ENCODE data around the gene DEAF1.

DEAF1 gene

DNA sequence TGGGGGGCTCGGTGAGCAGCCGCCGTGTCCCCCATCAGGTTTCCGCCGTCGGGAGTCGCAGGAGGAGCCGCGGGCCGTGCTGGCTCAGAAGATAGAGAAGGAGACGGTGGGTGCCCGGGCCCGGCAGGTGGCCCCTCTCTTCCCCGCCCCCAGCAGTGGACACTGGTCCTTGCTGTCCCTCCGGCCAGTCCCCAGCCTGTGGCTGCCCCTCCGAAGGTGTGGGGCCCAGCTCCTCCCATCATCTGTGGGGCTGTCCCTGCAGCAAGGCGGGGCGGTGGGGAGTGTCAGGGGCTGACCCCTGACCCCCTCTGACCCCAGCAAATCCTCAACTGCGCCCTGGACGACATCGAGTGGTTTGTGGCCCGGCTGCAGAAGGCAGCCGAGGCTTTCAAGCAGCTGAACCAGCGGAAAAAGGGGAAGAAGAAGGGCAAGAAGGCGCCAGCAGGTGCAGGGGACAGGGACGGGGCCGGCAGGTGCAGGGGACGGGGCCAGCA is 26.3 kb upstream of the DEAF1 start:
- no peak for DNase-seq

DNA sequence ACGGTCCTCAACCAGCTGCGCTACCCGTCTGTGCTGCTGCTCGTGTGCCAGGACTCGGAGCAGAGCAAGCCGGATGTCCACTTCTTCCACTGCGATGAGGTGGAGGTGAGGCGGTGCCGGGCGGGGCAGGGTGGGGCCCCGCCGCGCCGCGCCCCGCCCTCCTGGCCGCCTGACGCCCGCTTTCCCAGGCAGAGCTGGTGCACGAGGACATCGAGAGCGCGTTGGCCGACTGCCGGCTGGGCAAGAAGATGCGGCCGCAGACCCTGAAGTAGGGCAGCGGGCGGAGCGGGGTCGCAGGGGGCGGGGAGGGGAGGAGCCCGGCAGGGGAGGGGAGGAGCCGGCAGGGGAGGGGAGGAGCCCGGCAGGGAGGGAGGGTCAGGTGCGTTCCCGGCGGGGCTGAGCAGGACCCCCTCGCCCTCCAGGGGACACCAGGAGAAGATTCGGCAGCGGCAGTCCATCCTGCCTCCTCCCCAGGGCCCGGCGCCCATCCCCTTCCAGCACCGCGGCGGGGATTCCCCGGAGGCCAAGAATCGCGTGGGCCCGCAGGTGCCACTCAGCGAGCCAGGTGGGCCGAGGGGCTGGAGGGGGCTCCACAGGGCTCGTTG is 25.7 kb upstream of the DEAF1 start:
- peak; percentile 49 to 53 for DNase-seq

DNA sequence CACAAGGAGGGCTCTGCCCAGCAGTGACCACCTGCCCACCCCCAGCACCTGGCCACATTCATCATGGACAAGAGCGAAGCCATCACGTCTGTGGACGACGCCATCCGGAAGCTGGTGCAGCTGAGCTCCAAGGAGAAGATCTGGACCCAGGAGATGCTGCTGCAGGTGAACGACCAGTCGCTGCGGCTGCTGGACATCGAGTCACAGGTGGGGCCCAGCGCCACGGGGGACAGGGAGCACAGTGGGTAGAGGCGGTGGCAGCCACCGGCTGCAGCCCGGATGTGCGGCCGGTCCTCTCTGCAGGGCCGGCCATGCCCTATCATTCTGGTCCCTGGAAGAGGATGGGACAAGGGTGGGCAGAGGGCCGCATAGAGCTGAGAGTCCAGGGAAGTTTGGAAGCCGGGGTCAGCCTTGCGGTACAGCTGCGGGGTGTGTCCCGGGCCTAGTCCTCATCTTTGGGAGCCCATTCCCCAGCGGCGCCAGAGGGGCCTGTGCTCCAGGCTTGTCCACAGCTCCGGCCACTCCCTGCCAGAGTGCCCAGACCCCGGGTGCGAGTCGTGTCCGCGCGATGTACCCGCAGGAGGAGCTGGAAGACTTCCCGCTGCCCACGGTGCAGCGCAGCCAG is 25.1 kb upstream of the DEAF1 start:
- no peak for DNase-seq

DNA sequence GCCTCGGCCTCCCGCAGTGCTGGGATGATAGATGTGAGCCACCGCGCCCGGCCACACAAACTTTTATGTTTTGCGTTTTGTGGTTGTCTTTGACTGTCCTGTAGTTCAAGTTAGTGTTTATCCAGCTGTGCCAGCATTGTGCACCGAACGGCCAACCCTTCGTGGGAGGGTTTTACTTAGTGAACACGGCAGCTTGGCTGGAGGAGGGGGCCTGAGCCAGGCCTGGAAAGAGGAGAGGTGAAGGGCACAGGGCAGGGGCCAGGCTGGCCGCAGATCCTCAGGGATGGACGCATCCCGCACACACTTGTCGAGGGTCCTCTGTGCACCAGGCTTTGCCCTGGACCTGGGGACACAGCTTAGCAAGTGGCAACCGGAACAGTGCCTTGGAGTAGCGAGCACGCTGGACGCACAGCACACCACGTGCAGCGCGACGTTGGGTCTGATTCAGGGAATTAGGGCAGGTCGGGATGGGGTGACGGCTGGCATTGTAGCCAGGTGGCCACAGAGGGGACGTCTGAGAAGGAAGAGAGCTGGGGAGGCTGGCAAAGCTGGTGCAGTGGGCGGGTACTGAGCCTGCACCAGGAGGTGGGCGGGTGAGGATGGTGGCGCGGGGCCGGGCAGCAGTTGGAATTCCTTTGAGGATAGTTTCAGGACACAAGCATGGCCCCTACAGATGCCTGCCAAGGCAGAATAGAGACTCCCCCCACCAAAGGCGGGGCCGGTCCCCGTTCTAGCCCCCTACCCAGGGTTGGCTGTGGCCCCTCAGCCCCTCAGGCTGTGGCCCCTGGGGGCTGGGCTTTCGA is 24.4 kb upstream of the DEAF1 start:
- DNase-seq = no peak

DNA sequence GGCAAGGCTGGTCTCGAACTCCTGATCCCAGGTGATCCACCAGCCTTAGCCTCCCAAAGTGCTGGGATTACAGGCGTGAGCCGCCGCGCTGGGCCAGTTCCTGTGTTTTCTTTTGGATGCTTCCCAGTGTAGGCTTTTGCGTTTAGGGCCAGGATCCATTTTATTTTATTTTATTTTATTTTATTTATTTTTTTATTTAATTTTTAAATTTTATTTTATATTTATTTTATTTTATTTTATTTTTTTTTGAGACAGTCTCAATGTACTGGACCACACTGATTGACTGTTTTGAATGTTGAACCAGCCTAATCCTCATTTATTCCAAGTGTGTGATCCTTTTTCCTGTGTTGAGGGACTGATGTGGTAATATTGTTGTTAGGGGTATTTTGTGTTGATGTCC is 19.4 kb upstream of the DEAF1 start:
- no peak for DNase-seq

DNA sequence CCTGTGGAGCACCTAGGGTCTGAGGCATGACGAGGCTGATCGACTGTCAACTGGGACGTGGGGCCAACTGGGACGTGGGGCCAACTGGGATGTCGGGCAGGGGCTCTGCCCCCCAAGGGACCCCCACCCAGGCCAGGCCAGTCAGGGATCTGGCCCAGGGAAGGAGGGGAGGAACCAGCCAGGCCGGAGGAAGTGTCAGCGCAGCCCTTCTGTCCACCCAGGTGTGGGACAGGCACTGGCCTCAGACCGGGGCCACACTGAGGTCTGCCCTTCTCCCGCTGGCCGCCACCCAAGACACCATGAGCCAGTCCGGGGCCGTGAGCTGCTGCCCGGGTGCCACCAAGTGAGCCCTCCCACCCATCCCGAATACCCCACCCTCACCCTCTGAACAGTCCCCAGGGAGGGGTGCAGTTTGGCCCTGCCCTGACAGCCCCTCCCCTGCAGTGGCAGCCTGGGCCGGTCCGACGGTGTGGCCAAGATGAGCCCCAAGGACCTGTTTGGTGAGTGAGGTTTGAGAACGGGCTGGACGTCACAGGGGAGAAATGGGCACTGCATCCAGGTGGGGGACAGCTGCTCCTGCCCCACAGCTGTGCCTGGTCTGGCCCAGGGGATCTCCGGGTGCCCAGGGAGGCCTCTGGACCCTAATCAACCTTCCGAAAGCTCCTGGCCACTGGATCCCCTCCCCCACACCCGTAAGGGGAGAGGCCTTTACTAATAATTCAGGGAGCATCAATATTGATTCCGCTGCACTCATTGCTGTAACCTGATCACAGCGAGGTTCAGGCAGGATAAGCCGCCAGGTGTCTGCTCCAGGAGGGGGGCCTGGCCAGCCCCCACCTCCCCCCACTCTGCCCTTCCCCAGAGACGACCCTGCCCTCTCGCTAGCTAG is 14.3 kb upstream of the DEAF1 start:
- DNase-seq = no peak

DNA sequence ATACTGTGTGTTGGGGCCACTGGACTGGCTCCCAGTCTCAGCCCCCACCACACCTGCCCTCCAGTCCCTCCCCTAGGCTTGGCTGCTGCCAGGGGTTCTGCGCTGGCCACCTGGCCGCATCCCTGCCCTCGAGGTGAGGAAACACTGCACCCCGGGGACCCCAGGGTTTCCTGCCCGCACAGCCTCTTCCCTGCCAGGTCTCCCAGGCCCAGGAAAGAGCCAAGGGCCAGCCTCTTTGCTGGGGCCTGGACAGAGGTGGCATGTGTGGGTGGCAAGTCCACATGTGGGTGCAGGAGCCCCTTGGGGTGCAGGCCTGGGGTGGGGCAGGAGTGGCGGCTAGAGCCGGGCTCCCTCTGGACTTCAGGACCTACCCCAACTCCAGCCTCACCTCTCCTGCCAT is 13.5 kb upstream of the DEAF1 start:
- no peak for DNase-seq

DNA sequence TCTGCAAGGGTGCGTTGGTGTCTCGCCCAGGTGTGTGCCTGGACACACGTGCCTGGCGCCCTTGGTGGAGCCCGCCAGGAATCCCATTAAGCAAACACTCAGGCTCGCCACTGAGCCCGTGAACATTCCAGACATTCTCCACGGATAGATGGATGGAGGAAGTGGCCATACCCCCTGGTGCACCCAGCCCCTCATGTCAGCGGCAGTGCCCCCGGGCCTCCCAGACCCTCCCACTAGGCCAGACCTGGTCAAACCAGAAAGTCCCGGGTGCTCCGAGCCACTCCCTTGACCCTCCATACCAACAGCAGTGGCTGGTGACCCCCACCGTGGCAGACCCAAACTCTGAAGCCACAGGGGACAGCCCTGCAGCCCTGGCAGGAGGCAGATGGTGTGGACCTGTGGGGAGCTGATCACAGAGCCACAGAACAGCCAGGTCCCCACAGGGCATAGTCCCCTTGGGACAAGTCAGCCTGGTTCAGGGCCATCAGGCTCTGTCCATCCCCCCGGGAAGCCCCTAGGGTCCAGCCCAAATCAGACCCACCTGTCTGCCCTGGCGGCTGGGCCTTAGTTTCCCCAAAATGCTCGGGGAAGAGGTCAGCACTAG is 12.9 kb upstream of the DEAF1 start:
- no peak for DNase-seq

DNA sequence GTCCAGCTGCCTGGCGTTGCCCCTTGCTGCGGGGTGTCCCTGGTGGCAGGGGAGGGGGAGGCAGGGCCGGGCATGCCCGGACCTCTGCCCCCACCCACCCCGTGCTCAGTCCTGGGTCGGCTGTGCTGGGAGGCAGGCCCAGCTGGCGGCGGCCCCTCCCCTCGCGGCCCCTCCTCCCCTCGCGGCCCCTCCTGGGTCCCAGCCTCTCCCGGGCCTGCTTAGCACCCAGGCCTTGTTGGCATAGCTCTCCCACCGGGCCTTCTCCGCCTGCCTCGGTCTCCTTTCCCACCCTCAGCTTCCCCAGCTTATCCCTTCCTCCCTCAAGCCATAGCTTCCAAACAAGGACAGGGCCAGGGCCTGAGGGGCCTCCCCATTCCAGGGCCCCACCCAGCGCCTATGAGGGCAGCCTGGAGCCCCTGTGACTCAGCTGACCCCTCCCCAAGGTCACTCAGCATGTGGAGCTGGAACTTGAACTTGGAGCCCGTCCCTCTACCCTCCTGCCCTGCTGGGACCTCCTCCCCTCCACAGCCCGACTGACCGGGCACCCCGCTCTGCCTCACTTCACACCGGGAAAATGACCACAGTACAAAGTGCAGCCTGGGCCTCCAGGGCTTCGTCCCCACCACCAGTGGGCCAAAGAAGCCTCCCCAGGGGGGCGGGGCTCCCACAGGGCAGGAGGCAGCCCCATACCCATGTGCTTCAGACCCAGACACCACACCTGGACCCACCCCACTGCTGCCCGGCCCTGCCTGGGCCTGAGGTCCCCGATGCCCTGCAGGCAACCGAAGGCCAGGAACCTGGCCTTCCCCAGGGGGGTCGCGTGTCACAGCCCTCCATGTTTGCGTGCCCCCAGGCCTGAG is 12.2 kb upstream of the DEAF1 start:
- DNase-seq = no peak

DNA sequence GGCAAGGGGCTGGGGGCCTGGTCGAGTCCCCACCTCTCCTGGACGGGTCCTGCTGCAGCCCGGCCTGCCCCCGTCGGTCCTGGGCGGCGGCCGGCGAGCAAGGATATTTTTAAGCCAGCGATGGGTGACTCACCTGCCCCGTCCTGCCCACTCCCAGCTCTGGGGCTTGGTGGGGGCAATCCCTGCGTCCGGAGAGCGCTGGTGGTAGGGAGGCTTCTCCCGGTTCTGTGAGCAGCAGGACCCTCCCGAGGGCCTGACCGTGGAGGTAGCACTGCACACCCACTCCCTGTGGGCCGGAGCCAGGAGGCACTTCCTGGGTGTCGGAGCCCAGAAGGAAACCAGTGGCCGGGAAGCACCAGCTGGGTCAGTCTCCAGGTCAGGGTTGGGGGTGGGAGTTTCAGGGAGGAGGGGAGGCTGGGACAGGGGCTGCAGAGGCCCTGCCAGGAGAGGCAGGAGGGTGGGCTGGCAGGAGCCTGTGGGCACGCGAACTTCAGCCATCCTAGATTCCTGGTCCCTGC is 11.5 kb upstream of the DEAF1 start:
- no peak for DNase-seq

DNA sequence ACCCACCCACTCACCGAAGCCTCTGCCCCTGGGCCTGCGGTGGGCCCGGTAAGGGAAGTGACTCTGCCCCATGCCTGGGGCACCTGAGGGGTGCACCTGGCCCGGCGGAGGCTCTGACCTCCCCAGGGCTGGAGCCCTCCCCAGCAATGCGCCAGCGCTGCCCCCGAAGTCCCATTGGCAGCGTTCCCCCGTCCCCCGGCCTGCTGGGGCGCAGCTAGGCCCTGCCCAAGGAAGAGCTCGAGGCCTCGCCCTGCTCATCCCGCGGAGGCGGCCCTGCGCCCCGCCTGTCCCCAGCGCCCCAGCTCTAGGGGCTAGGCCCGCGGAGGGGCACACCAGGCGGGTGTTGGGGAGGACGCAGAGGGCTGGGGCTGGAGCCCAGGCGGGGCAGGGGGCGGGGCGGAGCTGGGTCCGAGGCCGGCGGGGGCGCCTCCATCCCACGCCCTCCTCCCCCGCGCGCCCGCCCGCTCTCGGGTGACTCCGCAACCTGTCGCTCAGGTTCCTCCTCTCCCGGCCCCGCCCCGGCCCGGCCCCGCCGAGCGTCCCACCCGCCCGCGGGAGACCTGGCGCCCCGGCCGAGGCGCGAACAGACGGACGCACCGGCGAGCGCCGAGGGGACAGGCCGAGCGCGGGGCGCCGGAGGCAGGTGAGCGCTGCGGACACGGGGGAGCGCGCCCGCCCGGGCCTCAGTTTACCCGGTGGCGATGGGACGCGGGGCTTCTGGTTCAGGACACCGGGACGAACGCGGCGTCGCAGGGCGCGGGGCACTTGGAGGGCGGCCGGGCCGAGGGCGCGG is 10.8 kb upstream of the DEAF1 start, which contains the start of gene EPS8L2:
Gene EPS8L2, plus strand, starts transcription at position 586 of the 793 bp plus-strand sequence. CDS start 3,177 bp downstream, outside the sequence.
- DNase-seq = no peak

DNA sequence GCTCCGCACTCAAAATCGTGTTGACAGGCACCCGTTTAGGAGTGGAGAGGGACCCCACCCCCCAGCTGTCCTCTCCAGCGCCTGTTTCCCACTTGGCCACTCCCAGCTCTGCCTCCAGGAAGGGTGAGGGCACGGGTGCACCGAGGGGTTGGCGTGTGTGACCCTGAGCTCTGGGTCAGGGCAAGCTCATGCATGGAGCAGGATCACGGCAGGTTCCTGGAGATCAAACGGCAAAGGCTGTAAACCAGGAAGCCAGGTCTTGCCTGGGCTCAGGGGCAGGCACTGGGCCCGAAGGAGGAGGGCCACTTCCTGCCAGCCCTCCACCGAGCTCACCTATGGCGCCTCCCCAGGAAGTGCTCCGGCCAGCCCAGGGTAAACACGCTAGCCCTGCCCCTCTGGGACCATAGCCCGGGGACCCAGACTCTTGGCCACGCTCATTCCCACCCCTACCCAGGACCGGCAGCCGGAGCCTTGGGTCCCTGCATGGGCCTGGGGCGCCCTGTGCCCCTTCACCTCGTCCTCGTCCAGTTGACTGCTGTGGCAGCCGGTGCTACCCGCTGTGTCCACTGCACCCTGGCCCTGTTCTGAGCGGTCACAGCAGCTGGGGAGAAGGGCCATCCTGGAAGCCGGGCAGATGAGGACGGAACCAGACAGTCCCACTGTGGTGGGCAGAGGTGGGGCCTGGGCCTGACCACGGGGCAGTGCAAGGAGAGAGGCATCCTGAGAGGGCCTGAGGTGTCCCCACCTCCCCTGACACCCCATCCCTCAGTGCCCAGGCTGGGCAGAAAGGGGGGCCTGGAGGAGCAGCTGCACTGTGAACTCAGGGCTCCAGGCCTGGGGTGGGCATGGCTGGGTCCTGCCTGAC is 10.0 kb upstream of the DEAF1 start:
- no peak for DNase-seq

DNA sequence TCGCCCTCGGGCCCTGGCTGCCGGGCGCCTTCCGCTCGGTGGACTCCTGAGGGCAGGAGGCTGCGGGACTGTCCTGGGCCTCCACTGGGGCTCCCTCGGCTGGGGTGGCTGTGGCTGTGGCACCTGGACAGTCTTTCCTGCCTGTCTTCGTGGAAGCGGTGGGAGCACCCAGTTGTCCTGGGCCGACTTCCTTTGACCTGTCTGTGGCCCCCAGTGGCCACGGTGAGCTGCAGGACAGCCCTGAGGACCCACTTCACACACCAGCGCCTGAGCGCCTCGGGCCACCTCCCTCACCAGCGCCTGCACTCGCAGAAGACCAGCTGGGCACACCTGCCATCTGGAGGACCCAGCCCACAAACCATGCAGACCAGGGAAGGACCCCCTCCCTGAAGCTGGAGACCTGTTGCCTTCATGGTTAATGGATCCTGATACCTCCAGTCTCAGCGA is 9.2 kb upstream of the DEAF1 start:
- no peak for DNase-seq

DNA sequence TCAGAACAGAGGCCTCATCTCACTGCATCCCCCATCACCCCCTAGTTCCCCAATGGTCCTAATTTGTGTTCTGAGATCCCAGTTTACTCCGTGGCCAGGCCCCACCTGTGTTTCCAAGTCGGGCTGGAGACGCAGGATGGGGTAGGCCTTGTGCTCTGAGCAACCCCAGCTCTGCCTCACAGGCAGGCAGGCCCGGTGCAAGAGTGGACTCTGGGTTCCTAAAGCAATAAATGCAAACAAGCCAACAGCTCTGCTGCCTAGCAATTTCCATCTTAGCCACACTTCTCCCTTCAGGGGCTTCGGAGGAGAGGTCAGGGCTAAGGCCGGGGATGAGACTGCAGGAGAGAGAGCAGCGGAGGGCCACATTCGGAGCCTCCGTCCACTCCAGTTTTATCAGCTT is 8.5 kb upstream of the DEAF1 start:
- DNase-seq = no peak

DNA sequence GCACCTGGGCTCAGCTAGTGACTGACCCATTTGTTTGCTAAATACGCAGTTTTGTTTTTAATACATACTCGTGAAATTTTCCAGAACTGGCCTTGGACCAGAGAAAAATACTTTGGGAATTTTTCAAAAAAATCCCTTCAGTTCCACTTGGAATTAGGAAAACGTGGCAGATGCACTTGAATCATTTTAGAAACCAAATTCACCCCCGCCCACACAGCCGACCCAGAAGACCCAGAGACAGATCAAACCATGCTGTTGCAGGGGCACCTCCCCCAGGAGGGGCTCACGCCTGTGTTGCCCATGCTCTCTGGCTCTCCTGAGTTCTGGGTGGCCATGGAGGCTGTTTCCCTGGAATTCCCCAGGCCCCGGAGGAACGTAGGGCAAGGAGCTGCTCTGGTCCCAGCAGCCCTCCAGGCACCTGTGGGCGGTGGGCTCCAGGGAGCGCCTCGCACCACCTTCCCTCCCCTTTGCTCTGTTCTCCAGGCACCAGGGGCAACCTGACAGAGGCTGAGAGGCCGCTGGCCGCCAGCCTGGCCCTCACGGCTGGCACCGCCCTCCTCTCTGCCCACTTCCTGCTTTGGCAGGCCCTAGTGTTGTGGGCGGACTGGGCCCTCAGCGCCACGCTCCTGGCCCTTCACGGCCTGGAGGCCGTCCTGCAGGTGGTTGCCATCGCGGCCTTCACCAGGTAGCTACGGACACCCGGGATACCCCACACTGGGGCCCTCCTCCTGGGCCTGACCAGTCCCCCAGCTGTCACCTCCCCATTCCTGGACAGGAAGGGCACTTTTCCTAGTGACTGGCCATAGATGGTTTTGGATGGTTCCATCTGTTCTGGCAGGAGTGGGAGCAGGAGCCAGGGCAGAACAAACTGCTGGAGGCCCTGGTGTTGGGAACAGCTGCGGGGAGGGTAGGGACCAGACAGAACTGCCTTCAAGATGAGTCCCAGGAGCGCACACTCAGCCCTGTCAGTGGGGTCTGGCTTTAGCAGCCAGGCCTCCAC is 7.7 kb upstream of the DEAF1 start:
- no peak for DNase-seq

DNA sequence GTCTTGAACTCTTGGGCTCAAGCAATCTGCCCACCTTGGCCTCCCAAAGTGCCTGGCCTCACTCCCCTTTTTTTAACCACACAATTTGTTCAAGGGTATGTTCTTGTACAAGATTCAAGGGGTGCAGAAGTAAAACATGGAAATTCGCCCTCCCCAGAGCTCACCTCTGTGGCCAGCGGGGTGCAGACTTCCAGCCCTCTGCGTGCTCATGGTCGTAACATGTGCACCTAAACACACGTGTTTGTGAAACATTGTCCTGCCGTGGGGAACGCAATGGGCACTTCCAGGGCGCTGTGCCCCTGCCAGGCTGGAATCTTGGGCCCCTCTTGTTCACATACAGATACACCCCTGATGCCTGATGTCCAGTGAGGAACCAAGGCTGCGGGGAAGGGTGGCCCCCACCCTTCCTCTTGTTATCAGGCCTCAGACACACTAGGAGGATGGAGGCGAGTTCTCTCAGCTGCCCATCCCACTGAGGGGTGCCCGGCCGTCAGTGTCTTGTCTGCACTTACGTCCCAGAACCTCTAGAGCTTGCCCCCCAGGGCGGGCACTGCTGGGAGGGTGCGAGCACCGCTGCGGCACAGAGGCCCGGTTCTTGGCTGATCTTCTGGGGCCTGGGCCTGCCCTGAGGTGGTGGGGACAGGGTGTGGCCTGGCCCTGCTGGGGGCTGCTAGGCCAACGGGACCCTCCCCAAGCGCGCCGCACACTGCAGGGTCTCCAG is 6.9 kb upstream of the DEAF1 start:
- DNase-seq = no peak

DNA sequence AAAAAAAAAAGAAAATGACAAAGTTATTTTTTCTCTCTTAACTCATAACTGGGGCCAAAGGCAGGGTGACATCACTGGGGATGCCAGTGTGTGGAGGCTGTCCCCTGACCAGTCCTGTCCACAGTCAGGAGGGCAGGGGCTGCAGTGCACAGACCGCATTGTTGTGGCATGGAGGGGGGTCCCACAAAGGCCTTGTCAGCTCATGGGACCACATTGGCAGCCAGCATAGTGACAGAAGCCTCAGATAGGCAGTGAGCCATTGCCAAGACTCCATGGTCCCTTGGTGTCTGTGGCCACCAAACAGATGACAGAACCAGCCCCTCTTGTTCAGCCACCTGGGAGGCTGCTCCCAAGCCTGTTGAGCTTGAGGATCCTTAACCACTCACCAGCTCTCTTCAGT is 4.7 kb upstream of the DEAF1 start:
- DNase-seq = no peak

All from activated CD4-positive, alpha-beta T cell treated with anti-CD3 and anti-CD28 coated beads, Interleukin-2, amount 50 U/mL, for 48 hours (primary cell).